Muscle of back (tissue), 11 donors: ENCODE results near the gene CAPN5. TPM values are rescaled to one million over a fixed set of nuclear protein-coding genes. Genes with fewer than 3 reads are reported as not detected.
A peak's percentile ranks its signal among the peaks of the same experiment; 100 is the strongest.
"Not testable (repeated sequence)": the region's sequence is repeated elsewhere in the genome, so short reads cannot be mapped to it uniquely, and the experiment has no call there.

ENCODE experiments used
- DNase-seq, 3 donors: peaks; one replicate each; pipeline versions ENCODE4 v3.0.0 to v3.0.0-alpha.2; 2013
- polyA plus RNA-seq, 10 donors: library from polyadenylated mRNA; unstranded; fragments of 120-200 nt; gene quantifications; one replicate each; pipeline ENCODE4 v1.2.1, GENCODE V29; 2013; ENCODE audit not compliant: insufficient read length in 10 of 10

Gene CAPN5
- polyA plus RNA-seq, 10 donors: 8.3 to 14.8 (median 10.4) TPM

DNA sequence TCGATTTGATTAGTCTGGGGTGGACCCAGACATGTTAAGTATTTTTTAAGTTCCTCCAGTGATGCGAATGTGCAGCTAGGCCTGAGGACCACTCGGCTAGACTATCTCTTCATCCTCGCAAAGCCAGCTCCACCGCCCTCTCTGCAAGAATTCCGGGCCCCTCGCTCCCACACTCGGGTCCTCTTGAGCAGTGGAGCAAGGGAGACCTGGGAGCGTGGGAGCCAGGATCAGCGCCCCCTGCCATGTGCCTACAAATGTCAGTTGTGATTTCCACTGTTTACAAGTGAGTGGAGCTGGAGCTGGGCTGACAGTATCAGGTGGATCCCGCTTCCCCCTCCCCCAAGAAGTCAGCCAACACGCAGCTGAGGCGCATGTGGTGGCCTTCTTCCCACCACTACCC lies 25.9 kb upstream of the CAPN5 start:
- DNase-seq: no peak

DNA sequence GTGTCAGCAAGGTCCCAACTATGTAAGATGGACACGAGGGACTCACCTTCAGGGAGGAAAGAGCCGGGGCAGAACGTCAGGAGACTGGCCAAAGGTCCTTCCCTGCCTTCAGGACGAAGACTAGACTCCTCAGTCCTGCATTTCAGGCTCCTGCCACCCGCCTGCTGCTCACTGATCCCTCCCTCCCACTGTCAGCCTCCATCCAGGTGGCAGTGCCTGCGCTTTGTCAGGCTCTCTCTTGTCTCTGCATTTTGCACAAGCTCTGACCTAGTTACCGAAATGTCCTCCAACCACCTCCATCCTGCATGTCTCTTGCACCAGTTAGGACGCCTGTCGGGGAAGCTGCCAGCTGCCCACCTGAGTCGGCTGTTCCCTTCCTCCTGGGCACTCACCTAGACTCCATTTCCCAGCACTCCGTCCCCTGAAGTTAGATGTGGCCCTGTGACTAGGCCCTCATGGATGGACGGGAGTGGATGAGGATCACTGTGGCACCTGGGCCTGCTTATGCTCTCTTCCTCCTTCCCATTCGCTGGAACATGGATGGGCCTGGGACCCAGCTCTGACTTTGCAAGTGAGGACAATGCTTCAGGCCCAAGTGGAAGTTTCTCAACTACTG lies 24.6 kb upstream of the CAPN5 start:
- DNase-seq: no peak

DNA sequence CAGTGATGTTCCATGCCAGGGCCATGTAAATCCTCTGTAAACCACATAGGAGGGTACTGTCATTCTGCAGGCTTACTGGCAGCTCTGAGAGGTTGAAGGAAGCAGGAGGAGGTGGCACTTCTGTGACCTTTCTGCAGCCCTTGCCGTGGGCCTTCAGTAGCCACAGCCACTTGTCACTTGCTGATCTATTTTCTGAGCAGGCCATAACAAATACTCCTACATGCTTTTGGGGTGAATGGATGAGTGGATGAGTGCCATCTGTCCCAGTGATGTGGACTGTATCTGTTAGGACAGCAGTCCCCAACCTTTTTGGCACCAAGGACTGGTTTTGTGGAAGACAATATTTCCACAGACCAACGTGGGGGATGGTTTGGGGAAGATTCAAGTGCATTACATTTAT lies 22.4 kb upstream of the CAPN5 start:
- no peak for DNase-seq

DNA sequence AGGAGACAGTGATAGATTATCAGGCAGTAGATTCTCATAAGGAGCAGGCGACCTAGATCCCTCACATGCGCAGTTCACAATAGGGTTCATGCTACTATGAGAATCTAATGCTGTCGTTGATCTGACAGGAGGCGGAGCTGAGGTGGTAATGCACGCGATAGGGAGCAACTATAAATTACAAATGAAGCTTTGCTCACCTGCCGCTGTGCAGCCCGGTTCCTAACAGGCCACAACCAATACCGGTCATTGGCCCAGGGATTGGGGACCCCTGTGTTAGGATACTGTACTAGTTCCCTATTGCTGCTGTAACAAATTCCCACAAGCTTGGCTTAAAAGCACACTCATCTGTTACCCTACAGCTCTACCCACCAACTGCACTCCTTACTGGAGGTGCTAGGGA lies 21.9 kb upstream of the CAPN5 start:
- no peak for DNase-seq

DNA sequence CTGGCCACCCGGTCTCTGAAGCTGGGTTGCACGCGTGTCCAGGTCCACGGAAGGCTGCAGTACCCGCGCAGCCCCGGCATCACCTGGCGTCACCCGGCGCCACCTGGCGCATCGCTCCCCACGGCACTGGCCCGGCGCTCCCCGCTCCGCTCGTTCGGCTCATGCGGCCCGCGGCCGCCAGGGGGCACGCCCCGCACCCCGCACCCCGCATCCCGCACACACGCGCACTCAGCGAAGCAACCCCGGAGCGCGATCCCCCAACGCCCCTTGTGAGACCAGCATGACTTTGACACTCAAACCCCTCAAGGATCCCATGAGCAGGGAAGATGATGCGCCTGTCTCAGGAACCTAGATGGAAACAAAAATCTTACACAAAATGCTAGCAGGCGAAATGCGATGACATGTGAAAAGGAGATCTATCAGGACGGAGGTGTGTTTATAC lies 20.7 kb upstream of the CAPN5 start:
- peak in 1 of 3 donors; percentile 28 for DNase-seq

DNA sequence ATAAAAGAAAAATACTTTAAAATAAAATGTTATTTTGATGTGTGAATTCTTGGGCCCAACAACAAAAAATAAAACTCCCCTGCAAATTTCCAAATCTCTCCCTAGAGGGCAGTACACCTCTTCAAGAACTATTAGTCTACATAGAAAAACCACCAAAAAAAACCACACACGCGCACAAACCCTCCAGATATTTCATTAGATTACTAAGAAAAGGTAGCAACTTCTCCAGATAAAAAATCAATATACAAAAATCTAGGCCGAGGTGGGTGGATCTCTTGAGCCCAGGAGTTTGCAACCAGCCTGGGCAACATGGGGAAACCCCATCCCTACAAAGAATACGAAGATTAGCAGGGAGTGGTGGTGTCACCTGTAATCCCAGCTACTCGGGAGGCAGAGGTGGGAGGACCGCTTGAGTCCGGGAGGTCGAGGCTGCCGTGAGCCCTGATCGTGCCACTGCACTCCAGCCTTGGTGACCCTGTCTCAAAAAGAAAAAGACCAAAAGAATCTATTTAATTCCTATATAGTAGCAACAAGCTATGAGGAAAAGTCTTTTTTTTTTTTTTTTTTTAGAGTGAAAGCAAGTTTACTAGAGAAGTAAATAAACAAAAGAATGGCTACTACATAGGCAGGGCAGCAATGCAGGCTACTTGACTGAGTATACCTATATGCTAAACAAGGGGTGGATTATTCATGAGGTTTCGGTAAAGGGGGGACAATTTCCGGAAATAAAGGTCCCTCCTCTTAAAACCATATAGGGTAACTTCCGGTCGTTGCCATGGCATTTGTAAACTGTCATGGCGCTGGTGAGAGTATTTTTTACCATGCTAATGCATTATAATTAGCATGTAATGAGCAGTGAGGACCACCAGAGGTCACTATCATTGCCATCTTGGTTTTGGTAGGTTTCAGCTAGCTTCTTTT lies 19.5 kb upstream of the CAPN5 start:
- peak; percentile 90 to 95 (median 90) for DNase-seq

DNA sequence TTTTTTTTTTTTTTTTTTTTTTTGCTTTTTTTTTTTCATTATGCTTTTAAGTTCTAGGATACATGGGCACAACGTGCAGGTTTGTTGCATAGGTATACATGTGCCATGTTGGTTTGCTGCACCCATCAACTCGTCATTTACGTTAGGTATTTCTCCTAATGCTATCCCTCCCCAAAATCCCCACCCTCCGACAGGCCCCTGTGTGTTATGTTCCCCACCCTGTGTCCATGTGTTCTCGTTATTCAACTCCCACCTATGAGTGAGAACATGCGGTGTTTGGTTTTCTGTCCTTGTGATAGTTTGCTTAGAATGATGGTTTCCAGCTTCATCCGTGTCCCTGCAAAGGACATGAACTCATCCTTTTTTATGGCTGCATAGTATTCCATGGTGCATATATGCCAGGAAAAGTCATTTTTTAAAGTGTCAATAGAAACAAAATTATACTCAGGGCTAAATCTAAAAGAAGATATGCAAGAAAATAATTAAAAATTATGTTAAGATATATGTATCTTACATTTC lies 18.8 kb upstream of the CAPN5 start:
- DNase-seq: not testable (repeated sequence)

DNA sequence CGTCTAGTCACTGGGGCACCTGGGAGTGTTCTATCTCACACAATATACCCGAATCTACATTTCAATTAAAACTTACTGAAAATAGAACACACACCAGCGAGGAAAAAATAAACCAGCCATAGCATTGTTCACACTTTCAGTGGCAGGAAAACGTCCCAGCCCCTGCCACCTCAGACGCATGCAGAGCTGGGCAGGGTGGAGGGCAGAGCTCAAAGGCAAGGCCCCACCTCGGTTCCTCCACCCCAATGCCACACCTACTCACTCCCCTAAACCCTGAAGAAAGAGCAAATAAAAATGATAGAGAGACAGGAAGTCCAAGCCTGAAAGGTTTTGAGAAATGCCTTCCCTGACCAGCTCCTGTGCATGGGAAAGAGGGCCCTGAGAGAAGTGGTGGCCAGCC lies 17.7 kb upstream of the CAPN5 start:
- DNase-seq: no peak

DNA sequence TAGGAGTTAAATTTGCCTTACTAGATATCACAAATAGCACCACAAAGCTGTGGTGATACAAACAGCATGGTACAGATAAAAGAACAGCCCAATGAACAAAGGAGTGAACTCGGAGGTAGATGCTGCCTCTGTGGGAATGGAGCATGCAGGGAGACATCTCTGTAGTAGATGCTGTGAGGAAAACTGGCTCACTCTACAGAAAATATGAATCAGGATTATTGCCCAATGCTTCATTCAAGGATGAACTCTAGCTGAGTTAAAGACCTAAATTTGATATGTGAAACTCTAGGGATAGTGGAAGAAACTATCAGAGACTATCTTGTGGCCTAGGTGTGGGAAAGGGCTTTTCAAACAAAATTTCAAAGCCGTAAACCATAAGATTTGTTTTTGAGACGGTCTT lies 15.3 kb upstream of the CAPN5 start:
- DNase-seq: no peak

DNA sequence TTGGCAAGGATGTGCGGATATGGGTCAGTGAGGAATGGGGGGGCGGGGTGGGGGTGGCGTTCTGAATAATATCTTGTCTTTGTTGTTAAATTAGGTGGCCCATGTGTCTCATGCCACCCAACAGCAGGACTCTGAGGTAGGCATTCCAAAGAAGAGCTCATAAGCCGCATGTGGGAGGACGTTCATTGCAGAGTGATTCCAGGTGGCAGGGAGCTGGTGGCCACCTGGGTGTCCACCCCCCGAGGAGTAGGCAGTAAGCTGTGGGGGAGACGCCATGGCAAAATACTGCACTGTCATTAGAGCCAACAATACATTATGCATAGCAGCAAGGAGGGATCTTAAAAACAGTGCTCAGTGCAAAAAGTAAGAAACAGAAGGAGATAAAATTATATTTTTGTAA lies 14.3 kb upstream of the CAPN5 start:
- DNase-seq: no peak

DNA sequence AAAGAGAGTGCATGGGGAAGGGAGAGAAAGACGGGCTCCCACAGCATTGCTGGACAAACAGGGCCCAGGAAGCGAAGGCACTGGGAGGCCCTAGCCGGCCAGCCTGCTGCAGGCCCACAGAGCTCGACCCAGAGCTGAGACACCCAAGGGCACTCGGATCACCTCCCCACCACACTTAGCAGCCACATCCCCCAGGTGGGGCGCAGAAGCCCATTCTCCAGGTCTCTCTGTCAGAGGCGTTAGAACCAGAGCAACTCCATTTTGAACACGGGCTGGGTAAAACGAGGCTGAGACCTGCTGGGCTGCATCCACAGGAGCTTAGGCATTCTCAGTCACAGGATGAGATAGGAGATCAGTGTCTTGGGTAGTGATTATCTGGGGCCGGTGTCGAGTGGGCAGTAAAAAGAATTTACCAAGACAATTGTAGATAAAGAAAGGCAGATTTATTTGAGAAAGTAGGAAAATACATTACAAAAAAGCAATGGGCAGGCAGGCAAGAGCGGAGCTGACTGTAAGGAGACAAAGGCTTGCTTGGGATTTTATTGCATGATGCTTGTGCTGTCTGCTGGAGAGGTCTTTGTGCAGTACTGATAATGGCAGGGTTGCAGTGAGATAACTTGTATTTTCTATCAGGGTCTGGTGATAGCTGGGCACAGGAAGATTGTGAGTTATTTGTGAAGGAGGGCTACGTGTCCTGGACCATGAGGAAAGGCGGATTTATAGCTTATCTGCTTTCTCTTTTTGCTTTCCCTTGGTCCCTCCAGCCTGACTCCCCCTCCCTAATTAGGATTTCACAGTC lies 13.4 kb upstream of the CAPN5 start:
- no peak for DNase-seq

DNA sequence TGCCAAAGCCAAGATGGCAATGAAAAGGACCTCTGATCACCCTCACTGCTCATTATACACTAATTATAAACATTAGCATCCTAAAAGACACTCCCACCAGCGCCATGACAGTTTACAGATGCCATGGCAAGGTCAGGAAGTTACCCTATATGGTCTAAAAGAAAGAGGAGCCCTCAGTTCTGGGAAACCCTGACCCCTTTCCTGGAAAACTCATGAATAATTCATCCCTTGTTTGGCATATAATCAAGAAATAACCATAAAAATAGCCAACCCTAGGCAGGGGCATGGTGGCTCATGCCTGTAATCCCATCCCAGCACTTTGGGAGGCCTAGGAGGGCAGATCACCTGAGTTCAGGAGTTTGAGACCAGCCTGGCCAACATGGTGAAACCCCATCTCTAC lies 12.7 kb upstream of the CAPN5 start:
- no peak for DNase-seq

DNA sequence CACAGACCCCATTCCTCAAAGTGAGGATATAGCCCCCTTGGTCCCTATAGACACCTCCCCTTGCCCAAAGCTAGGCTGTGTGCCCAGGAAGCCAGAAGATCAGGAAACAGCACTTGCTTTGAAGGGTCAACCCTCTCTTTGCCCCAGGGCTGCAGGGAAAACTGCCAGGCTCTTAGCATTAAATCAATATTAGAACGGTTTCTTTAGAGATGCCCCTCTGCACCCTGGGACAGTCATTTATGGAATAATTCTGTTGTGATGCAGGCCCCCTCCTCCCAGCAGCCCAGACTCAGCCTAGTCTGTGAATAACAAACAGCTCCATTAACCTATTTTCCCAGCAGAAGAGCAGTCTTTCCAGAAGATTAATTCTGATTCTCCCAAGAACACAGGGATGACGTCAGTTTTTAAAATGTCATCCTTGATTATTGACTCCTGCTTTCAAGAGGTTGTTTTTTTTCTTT lies 11.6 kb upstream of the CAPN5 start:
- no peak for DNase-seq

DNA sequence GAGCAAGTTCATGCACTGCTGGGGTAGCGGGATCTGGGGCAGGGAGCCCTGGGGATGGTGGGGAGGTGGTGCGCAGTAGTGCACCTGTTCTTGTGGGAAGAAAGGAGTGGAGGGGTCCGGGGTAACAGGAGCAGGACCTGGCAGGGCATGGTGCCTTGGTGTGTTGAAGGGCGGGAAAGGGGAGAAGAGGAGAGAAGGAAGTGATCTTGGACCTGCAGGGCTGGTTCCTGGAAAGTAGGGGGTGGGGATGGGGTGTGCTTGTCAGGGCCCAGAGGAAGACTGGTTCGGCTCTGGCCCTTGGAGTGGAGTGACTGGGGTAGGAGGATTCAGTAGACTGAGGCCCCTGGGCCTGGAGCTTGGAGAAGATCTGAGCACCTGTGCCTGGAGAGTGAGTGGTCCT lies 10.9 kb upstream of the CAPN5 start:
- DNase-seq: no peak

DNA sequence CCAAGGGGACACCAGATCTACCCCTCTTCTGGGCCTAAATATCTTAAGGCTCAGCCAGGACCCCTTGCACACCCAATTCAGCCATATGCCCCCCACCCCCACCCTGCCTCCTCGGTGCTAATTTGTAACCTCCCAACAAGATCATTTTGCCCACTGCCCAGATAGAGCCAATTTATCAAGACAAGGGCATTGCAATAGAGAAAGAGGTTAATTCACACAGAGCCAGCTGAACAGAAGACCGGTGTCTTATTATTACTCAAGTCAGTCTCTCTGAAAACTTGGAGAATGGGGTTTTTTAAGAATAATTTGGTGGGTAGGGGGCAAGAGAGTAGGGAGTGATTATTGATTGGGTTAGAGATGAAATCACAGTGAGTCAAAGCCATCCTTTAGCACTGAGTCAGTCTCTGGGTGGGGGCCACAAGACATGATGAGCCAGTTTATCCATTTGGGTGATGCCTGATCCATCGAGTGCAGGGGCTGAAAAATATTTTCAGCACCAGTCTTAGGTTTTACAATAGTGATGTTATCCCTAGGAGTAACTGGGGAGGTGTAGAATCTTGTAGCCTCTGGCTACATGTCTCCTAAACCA lies 9.9 kb upstream of the CAPN5 start:
- DNase-seq: no peak

DNA sequence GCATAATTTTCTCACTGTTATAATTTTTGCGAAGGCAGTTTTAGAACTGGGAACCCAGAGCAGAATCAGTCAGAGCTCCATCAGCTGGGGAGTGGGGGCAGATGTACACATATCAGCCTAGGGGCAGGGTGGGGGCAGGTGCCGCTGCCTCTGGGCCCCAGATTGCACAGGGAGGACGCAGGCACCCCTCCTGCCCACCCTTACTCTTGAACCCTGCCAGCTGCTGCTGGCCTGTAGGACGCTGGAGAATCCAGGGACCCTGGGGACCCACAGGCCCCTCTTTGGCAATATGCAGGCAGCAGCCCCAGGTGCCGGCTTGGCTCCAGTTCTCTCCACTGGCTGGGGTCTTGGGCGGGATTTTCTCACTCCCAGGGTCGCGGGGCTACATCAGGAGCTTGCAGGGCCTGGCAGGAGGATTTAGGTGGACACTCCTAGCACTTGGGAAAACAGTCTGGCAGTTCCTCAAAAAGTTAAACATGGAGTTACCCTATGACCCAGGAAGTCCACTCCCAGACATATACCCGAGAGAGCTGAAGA lies 8.8 kb upstream of the CAPN5 start:
- DNase-seq: no peak

DNA sequence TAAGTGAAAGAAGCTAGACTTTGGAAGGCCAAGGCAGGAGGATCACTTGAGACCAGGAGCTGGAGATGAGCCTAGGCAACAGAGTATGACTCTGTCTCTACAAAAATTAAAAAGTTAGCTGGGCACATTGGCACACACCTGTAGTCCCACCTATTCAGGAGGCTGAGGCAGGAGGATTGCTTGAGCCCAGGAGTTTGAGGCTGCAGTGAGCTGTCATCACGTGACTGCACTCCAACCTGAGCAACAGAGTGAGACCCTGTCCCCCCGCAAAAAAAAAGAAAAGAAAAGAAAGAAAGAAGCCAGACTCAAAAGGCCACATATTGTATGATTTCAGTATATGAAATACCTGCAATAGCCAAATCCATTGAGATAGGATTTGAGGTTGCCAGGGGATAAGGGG lies 7.9 kb upstream of the CAPN5 start:
- no peak for DNase-seq

DNA sequence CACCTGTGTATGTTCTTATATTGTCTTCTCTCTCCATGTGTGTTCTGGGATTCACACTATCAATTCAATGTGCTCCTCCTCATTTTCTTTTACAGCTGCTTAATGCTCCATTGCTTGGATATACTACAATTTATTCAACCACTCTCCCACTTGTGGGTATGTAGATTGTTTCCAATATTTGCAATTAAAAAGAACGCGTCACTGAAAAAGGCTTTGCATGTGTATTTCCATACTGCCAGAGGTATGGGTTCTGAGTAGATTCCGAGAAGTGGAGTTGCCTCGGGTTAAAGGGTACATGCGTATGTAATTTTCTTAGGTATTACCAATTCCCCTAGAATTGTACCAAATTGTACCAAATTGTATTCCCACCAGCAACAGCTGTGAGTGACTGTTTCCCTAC lies 7.0 kb upstream of the CAPN5 start:
- DNase-seq: no peak

DNA sequence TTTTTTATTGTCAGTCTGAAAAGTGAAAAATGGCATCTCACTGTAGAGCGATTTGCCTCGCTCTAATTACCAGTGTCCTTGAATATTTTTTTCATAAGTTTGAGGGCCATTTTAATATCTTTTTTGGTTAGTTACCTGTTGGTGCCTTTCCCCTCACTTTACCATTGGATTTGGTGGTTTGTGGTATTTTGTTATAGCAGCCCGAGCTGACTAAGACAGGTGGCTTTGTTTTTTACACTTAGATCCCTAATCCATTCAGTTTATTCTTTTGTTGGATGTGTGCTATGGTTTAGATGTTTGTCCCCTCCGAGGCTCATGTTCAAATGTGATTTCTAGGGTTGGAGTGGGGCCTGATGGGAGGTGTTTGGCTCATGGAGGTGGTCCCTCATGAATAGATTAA lies 6.5 kb upstream of the CAPN5 start:
- no peak for DNase-seq

DNA sequence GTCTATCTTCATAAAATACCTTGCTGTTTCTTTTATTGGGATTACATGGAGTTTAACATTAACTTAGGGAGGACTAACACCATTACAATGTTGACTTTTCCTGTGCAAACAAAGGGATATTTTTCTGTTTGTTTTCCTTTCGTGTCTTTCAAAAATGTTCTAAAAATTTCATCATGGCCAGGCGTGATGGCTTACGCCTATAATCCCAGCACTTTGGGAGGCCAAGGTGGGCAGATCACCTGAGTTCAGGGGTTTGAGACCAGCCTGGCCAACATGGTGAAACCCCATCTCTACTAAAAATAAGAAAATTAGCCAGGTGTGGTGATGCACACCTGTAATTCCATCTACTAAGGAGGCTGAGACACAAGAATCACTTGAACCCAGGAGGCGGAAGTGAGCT lies 5.5 kb upstream of the CAPN5 start:
- DNase-seq: not testable (repeated sequence)

DNA sequence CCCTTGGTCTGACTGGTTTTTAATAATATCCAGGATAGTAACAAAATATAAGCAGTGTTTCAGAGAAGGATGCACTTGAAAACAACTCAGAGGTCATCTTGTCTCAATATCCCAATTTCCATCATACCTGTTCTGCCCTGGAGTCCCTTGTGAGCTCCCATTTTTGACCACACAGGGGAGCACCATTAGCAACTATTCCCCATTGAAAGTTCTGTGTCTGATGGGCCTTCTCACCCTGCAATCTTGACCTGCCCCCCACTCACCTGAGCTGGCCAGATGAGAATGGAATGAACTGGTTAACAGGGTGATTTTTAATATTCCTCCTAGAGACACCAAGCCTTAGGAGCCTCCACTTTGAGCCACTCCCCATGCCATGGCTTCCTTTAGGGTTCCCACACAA lies 3.8 kb upstream of the CAPN5 start:
- DNase-seq: no peak

DNA sequence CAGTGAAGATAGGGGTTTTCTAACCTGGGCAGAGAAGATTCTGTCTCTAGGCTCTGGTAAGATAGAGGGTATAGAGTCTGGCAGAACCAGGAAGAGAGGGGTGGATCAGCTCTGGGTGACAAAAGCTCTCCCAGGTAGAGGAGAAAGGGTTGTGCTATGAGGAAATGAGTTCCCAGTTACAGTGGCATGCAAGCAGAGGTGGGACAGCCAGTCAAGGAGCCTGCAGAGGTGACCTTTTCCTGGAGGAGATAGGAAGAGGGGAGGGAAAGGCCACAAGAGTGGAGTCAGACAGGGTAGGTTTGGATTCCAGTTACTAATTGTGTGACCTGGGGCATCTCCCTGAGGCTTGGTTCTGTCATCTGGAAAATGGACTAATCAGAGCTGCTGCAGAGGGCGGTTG lies 3.4 kb upstream of the CAPN5 start:
- DNase-seq: no peak
